ENCODE data around the gene MAN1C1.

DNA sequence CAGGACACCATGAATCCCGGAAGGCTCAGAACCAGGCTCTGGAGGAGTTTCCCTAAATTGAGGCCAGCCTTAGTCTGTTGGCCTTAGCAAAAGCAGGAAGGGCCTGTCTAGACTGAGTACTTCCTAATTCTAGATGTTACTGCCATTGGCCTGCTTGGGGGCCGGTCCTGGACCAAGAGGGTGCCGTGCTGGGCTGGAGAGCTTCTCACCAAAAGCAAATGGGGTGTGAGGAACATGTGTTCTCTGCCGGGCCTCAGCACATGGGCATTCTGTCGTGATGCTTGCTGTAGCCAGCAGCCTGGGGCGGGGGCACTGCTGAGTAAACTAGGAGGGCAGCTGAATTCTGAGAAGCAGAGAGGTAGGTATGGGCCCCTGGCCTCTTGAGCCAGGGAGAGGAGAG, 35.7 kb upstream of the MAN1C1 start:
- TF ChIP-seq CTCF (IDR thresholded peaks at IDR 0.05; ENCODE audit: borderline replicate concordance, extremely low read depth, low read length, poor library complexity, severe bottlenecking) (no peak), EZH2 (IDR thresholded peaks at IDR 0.05; ENCODE audit: borderline replicate concordance, low read depth, low read length, severe bottlenecking) (no peak)
